GM19043 (cell line): ENCODE results near the gene NEDD9.
A peak's percentile ranks its signal among the peaks of the same experiment; 100 is the strongest.

Experiments
- ATAC-seq: cut with Tn5 transposase; IDR thresholded peaks from one replicate; pipeline ENCODE4 v1.9.1; 2021; ENCODE audit warnings: low read depth; ENCODE audit not compliant: unreplicated experiment

Gene NEDD9

DNA sequence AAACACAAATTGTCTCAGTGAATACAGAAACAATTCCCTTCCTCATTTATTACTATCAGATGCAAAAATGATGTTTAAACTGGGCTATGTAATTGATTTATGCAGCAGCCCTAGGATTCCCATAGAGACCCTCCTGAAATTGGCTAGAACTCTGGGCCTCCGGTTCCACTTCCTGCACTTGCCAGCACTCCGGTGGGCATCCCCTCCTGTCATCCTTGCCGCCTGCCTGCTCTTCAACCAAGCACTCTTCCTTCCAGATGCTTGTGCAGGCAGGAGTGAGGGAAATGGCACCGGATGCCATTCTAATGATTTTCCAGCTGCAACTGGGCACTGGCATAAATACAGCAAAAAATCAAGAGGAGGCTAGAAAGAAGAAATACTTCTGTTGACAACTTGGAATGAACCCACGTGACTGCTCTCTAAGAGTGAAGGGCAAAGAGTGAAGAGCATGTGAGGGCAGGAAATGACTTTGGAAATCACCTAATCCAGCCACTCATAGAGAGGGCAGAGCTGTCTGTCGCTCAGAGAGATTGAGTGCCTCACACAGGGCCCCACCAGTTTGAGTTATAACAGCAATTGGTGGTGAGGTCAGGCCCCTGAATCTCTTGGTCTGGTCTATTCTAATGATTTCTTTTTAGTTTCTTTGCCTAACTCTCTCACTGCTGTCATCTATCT lies 3.7 kb upstream of the NEDD9 start:
- ATAC-seq = peak; percentile 25

DNA sequence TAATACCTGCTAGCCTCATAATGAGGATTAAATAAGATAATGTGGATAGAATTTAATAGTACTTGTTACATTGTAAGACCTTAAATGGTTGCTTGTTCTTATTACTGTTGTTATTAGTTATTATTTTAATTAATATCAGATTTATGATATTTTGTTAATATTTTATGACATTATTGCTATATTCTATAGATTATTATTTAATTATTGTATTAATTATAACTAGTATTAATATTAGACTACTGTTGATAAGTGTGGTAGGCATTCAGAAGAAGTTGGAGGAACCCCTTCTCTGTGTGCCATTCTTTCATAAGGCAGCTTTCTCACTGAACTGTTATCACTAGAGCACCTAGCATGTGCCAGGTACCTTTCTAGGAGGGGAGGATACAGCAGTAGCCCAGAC lies 2.6 kb upstream of the NEDD9 start:
- ATAC-seq = no peak

DNA sequence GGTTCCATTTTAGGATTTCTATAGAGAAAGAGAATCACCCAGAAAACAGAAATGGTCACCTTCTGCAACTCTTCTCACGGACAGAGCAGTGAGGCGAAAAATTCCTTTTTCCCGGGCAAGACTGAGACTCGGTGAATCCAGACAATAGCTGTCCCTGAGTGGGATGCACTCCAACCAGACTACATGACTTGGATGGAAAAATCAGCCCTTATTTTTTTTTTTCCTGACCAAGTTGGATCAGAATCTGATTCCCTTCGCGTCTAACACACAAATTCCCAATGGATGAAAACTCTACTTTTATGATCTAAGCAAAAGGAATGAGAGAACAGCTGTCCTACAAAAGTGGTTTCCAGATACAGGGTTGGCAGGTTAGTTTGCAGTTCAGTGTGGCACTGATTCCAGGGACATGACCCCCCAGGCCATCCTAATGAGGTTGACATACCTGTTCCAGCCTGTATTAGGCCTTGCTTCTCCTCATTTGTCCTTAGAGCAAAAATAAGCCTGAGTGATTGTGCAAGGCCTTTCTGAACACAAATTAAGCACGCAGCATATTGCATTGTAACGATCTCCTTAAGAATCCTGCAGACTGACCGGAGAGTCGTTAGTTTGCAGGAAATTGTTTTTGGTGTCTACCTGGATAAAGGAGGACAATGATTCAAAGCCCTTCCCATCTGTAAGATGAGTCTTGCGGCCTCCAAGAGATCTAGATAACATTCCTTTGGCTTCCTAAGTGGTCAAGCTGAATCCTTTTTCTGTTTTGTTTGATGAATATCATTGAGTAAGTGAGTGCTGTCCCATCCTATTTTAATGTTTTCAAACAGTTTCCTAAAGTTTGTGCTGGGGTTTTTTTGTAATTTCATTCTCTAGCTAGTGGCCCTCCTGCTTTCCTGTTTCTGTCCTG lies 1.5 kb upstream of the NEDD9 start:
- no peak for ATAC-seq

DNA sequence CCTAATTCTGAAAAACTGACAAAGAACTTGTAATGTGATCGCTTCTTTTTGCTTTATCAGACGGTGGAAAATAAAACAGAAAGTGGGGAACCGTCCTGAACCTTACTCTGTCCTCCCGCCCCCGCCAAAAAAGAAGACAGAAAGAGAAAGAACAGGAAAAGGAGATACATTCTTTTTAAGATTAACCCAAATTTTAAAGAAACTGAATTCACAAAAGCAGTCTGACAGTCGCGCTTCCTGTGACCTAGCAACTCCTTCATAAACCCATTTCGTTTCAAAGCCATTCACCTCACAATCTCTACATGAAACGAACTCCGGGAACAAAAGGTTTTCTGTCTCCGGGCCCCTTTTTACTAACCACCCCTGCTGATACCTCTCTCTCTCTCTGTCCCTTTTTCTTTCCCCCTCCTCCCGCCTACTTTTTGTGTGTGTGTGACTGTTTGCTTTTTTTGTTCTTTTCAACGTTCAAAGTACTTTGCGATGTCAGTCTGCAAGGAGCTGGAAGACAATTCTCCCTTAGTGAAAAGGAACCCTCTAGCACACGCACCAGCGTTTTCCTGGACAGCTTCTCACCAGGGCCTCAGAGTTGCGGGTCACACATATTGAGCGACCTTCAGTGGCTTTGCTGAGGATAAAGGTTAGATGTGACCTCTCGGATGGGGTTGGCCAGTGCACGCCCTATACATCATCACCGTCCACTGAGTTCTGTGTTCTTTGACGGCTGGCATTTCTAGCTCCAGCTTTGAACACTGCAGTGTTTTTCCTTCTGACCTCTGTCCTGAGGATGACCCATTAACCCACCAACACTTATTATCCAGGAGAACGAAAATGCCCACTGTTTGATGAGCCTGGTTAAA lies 530 bp upstream of the NEDD9 start:
- ATAC-seq = peak; percentile 16

DNA sequence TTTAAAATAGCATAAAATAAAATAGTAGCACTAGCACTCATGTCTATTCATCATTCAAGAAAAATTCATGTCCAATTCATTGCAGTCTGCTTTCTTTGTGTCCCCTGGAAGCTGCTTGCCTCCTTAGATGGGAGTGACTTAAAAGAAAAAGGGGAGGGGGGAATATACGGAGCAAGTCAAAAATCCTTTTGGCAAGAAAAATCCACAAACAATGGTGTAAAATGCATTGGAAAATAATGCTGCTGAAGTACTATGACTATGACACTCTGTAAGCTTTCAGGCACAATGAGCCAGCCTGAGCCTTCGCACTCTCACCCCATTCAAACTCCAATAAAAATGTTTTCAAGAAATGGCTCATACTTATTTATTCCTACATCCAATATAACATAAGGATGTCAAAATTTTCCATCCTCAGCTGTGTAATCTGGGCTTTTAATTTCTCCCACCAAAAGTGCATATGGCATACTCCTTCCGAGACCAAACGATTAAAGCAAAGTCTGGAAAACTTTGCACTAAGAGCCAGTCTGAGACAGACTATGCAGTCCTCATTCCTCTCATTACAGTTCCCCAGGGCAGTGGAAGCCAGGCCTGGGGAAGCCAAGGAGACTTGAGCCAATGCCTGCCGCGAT lies 790 bp downstream of the NEDD9 start:
- no peak for ATAC-seq

DNA sequence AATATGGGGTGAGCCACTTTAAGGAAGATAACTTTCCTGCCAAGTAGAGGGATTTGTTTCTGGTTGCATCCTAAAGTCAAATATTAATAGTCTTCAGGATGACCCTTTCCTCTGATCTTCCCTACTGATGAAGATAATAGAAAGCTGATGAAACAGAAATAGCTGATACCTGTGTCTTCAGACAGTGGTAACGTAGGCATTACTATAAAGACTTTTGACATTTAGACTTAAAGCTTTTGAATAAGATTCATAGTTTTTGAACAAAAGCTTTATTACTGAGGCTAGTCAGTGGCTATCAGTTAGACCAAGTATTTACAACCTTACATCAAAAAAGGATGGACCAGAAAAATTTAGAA lies 1.4 kb downstream of the NEDD9 start:
- no peak for ATAC-seq

DNA sequence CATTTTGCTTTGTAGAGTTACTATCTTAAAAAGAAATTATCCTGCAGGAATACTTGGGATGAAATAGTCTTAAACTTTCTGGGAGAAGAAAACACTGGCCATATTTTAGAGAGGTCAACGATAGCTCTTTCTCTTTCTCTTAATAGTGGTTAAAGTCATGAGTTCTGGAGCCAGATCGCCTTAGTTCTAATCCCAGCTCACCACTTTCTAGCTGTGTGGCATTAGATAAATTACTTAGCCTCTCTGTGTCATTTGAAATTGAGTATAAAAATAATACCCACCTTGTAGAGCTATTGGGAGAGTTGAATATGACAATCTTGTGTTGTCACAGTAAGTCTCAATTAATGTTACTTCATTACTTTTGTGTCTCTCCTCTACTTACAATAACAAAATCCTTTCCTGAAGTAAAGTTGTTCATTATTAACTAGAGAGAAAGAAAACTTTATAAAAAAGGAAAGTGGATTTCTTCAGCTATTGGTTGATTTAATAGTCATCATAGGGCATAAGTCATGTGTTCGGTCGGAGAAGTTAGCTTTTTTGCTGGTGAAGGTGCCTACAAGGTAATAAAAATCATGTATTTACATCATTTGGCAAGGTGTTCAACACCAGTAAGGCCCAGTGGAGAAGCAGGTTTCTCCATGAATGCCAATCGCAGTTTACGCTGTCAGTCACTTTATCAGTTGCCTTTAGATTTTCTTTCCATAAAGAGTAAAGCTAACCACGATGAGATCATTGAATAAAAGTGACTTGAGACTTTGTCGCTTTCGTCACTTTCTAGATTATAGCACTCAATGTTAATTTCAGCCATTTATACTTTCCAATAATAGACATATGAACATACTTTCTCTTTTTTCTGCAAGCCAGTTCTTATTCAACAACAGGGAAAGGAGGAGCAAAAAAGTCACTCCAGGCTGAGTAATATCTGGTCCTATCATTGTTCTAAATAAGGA lies 2.0 kb downstream of the NEDD9 start:
- no peak for ATAC-seq

DNA sequence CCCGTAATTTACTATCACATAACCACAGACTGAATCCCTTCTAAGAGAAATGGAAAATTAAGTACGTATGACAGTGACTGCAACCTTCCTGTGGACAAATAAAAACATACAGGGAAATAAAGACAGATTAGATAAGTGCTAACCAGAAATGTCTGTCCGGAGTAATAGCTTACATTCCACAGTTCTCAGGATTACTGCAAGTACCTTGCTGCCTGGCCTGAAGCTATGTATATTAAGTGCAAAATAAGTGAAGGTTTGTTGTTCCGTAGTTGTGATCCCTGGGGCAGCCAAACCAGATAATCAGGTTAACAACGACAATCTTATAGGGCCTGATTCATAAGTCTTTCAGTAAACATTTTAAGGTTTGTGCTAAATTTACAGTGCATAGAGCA lies 2.8 kb downstream of the NEDD9 start:
- ATAC-seq = no peak

DNA sequence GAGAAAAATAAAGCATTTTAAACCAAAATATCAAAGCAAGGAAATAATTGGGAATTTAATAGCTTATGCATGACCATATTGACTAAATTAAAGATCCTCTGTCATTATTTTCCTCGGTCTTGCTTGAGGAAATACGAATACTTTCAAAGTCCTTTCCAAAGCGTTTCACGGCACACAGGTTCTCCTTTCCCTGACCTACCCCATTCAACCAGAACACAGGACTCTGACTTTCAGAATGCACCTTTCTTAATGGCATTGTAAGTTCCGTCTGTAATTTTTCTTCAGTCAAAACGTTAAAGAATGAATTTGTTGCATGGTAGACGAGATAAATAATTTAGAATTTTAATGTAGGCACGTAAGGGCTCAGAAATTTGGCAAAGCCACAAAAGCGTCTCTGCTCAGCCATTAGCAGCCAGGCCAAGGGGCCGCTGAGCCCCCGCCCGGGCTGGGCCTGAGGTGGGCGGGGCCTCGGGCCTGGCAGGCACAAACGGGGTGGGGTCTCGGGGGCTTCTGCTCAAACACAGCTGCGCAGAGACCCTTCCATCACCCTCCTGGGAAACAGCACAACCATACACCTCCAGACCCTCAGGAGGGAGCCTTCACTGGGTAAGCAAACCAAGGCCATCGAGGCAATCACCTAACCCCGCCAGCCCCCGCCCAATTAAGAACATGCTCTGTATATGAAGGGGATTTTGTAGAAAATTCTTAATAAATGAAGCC lies 3.4 kb downstream of the NEDD9 start:
- ATAC-seq = no peak

DNA sequence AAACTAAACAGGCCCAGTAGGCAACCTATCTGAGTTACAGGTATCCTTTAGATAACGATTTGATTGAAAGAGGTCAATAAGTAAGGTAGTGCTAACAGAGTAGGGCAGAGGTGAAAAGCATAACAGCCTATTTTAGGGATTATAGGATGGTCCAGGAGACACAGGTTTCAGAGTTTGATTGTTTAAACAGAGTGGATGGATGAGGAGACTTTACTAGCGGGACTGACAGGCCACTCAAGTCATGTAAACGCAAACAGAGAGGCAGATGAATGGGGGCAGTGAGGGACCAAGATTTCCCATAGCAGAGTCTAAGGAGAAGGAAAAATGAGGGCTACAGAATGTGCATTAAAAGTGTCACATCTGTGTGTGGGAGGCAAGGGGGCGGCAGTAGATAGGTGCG lies 4.8 kb downstream of the NEDD9 start:
- no peak for ATAC-seq

DNA sequence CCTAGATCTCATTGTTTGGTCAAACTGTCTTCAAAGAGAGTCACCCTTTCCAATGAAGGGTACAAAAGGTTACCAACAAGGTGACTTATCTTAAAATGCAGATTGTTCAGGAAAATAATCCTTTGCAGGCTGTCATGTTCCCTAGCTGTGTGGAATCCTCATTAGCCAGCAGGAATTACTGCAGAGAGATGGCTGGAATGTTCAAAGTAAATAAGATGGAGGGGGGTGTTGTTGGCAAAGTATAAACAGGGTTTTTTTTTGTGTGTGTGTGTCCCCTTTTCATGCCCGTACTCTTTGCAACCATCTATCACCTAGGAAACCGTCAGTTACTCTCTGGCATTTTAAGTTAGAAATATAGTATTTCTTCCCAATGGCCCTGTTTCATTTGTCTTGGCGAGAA lies 6.5 kb downstream of the NEDD9 start:
- ATAC-seq = no peak

DNA sequence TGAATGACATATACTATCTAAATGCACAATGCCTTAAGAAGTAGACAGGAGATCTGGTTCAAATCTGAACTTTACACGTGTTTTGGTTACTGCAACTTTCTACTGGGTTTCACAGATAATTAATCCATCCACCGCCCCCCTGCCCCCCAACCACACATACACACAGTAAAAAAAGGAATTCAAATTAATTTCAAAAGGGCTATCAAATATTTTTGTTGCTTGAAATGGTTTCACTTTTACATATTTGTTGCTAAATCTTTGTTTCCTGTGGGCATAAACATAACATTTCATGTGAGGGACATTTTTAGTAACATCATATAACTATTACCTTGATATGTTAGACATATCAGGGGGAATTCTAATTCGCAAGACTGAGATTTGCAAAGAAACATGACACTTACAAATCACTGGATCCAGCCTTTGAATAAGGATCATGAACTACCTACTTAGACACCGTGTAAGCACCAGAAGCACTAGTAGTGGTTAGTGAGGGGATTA lies 7.5 kb downstream of the NEDD9 start:
- ATAC-seq = no peak

DNA sequence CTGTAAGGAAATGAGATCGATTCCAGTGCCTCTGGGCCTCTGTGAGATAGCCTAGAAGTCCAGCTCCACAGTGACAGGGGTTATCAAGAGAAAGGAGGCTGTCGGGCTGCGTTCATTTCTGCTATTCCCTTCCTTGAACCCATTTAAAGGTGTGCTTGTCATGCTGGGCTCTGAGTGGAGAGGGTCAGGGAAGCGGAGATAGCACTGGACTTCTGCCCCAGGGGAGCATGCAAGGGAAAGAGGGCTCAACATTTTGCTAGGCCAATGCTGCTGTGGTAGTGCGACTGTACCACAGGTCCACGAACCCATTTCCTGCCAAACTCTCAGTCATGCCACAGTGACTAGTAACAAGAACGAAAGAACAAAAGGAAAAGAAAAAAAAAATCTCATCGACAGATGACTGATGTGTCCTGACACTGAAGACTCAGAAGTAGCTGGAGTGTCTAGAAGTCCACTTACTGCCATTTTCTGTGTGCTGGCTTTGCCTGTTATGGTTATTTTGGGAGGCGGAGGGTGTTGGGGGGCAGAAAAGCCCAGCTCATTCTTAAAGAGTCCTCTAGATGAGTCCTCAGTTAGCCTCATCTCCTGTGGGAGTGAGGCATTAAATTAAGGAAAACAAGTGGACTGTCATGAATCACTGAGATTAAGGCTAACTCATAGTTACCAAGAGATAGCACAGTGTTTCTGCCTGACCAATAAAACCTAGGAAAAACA lies 8.1 kb downstream of the NEDD9 start:
- peak; percentile 67 for ATAC-seq

DNA sequence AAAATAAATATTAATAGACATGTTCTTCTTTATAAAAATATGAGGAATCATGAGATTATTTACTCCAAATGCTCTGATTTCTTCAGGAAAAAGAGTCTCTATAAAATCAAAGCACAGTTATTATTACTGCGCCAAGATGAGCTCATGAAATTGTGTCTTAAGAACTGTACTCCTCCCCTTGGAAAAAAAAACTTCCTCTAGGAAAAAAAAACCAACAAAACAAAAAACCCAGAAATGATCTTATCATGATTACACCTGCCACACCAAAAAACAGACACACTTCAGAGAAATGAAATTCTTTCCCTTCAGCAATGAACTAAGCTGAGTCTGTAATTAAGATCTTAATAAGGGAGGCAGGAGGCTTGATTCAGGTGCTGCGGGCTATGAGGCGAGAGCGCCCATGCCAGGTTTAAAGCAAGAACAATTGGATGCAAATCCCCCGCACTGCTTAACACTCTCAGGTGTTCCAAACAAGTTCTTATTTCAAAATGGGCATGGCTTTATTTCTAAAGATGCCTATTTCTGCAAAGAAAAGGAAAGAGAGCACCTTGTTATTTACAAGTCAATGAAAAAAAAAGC lies 9.1 kb downstream of the NEDD9 start:
- no peak for ATAC-seq

DNA sequence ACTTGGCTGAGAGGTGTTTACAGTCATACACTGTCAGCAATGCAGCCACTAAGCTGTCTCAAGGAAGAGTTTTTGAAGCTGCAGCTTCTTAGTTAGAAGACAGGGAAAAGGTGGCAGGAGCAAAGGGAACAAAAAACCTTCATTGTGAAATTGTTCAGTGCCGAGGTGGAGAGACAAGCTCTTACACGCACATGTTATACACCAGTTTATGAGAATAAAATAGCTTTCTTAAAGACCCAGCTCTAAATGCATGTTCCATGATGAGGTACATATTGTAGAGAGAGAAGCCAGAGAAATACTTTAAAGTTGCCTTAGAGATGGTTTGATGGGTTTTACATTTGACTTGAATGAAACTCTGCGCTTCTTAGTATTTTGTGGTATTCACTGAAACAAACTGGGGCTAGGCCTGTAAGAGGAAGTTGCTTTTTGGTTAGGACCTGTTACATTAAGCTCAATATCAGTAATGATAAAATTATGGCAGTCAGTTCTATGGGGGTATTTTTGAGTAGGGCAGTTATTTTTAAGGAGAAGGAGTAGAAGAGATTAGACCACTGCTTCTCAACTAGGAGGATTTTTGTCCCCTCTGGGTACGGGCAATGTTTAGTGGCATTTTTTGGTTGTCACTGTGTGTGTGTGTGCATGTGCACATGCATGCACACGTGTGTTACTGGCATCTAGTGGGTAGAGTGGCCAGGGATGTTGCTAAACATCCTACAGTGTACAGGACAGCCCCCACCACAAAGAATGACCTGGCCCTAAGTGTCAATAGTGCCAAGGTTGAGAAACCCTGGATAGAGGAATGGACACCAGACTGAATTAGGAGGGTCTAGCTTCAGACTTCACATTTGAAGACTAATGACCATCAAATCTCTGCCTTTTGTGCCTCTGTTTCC lies 9.8 kb downstream of the NEDD9 start:
- ATAC-seq = no peak

DNA sequence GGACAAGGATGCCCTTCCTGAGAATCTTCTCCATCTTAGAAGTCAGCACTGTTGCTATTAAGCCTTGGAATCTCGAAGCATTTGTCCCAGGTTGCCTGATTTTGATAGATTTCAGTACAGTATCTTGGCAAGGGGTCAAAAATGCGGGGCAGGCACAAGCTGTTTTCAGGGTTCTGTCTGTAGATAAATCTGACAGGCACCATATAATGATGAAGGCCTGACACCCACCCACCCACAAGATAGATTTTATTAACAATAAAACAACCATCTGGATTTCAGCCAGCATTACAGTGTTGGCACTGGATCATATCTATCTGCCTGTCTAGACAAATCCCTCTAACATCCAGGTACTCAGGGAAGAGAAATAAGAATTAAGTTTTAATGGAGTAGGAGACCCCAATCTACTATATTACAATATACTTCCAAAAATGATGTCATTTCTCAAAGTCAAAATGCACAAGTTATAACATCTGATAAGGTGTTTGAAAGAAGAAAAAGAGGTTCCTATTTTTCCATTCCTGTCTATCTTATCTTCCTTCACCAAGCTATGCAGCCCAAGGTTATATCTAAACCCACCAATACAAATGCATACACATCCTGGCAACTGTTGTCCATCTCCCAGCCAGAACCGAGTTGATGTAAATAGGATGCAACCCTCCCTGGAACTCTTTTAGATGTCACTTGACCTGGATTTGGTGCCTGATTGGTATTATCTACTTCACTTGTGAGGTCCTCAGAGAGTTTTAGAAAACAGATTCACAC lies 10.7 kb downstream of the NEDD9 start:
- no peak for ATAC-seq
